RWPE2 (cell line): ENCODE data around the gene TRAT1.

Experiments used
- ATAC-seq: fragments of 200-7000 bp; cut with Tn5 transposase; 3 replicates; pipeline ENCODE4 v1.9.1; 2021; ENCODE audit warnings: low read depth
- DNase-seq: peaks from one replicate; pipeline ENCODE4 v3.0.0-alpha.2; 2020; ENCODE audit warnings: low spot score
- H3K27ac ChIP-seq: fragments of 450-650 bp; 2 replicates; pipeline ENCODE4 v1.5.1; 2017; ENCODE audit warnings: mild to moderate bottlenecking; ENCODE audit not compliant: poor library complexity, severe bottlenecking
- H3K27me3 ChIP-seq: fragments of 250-450 bp; sonication (Bioruptor Pico); 2 replicates; pipeline ENCODE4 v1.5.1; 2021; ENCODE audit warnings: mild to moderate bottlenecking, moderate library complexity; ENCODE audit not compliant: insufficient read depth, poor library complexity, severe bottlenecking
- H3K36me3 ChIP-seq: fragments of 250-450 bp; sonication (Bioruptor Pico); 2 replicates; pipeline ENCODE4 v1.5.1; 2020; ENCODE audit warnings: low read depth, mild to moderate bottlenecking, moderate library complexity
- H3K4me1 ChIP-seq: fragments of 250-450 bp; sonication (Bioruptor Pico); 2 replicates; pipeline ENCODE4 v1.5.1; 2021; ENCODE audit warnings: mild to moderate bottlenecking, moderate library complexity; ENCODE audit not compliant: insufficient read depth, poor library complexity, severe bottlenecking
- H3K4me3 ChIP-seq: fragments of 250-450 bp; sonication (Bioruptor Pico); 2 replicates; pipeline ENCODE4 v1.5.1; 2021; ENCODE audit warnings: mild to moderate bottlenecking, moderate library complexity; ENCODE audit not compliant: severe bottlenecking
- H3K9me3 ChIP-seq: fragments of 250-450 bp; sonication (Bioruptor Pico); 2 replicates; pipeline ENCODE4 v1.5.1; 2021; ENCODE audit warnings: mild to moderate bottlenecking, moderate library complexity; ENCODE audit not compliant: severe bottlenecking
- CTCF ChIP-seq: fragments of 450-650 bp; IDR thresholded peaks from one replicate; pipeline ENCODE4 v1.5.1; 2017; ENCODE audit warnings: mild to moderate bottlenecking, moderate library complexity; ENCODE audit not compliant: poor library complexity, severe bottlenecking

The TRAT1 gene

DNA sequence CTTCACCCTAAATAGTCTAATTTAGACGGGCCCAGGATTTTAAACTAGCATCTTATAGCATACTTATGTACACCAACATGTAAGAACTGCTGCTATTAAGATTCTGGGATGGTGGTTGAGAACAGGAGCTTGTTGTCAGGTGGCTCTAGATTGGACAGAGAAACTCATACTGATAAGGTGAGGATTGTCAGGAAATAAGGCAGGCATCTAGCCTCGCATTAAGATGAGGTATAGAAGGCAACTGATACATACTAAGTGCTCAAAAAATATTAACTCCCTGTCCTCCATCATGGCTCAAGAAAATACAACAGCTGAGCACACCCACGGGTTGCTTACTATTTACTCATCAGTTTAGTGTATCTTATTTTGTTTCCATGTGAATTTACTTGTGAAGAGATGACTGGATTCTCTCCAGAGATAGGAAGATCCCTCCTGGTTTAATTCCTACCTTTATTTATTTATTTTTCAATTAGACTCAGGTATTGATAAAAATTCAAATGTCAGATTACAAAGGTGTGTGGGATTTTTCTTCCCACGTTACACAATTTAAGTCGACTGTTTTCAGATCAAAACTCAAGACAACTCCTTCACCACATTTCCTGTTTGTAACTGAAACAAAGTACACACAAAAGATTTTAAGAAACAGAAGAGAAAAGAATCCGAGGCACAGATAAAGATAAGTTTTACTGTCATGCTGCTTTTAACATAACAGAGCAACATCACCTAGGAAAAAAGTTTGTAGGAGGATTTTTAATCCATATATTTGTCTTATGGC lies at the start of gene TRAT1:
TRAT1 (plus strand) TSS at position 664 of the 775 bp plus-strand sequence. CDS start 142 bp downstream, outside the sequence.
- Histone ChIP-seq H3K4me1 (no peaks in the 10 kb centered on the region), H3K36me3 (no peaks in the 10 kb centered on the region), H3K27me3 (no peaks in the 10 kb centered on the region), H3K9me3 (no peaks in the 10 kb centered on the region), H3K27ac (no peak within 1 kb of the TSS), H3K4me3 (no peak within 1 kb of the TSS)
- DNase-seq (no peak), ATAC-seq (no peak)
- TF ChIP-seq CTCF = no peak

GRCh38 chr3:108775649-108776048 lies 46.9 kb upstream of the TRAT1 start:
- DNase-seq (no peak), ATAC-seq (no peak)
- Histone ChIP-seq H3K27ac (no peak overlapping the region), H3K36me3 (no peaks in the 10 kb centered on the region), H3K27me3 (no peaks in the 10 kb centered on the region), H3K4me1 (no peaks in the 10 kb centered on the region), H3K4me3 (no peak overlapping the region), H3K9me3 (no peaks in the 10 kb centered on the region)
- no peak for TF ChIP-seq CTCF

DNA sequence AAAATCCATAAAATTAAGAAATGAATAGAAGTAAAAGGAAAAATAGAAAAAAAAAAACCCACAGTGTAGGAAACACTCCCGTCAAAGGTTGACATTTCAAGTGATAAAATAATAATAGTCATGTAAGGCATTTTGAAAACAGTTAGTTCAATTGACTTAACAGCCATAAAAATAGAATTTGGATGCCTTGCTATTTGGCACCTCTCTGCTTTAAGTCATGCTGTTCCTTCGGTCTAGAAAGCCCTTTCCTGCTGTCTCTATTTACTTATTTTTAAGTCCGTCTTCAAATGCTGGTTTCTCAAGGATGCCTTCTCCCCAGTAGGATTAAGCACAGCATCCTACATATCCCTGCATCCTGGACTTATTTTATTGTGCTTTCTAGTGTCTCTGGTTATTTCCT lies 43.1 kb upstream of the TRAT1 start:
- H3K9me3 ChIP-seq = no peaks in the 10 kb centered on the region
- TF ChIP-seq CTCF = no peak
- no peaks in the 10 kb centered on the region for H3K36me3 ChIP-seq
- H3K27ac ChIP-seq = no peak overlapping the region
- no peaks in the 10 kb centered on the region for H3K27me3 ChIP-seq
- no peak overlapping the region for H3K4me3 ChIP-seq
- ATAC-seq = no peak
- H3K4me1 ChIP-seq = no peaks in the 10 kb centered on the region
- DNase-seq = no peak

DNA sequence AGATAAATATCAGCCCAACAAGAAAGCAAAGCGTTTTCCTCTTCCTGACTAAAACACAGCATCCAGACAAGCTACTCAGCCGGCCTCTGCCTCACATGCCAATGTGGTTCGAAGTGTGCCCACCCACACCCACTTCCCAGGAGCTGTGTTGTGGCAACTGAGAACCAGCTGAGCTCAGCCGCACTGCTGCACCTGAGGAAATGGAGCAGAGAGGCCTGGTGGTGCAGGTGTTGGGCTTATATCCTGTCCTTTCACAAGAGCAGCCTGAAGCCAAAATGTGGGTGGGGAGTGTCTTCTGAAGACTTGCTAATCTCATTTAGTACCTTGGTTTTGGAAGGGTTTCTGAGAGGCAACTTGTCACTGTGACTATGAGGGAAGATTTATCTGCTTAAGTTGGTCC lies 42.4 kb upstream of the TRAT1 start:
- Histone ChIP-seq H3K27me3 (peaks cover under 1% of the 10 kb centered on the region), H3K9me3 (no peaks in the 10 kb centered on the region), H3K4me3 (no peak overlapping the region), H3K27ac (no peak overlapping the region), H3K36me3 (no peaks in the 10 kb centered on the region), H3K4me1 (no peaks in the 10 kb centered on the region)
- DNase-seq (no peak), ATAC-seq (no peak)
- no peak for TF ChIP-seq CTCF

- no peaks in the 10 kb centered on the region for H3K27me3 ChIP-seq
- no peak for ATAC-seq
- H3K36me3 ChIP-seq = no peaks in the 10 kb centered on the region
- no peak for TF ChIP-seq CTCF
- no peak overlapping the region for H3K27ac ChIP-seq
- H3K9me3 ChIP-seq = no peaks in the 10 kb centered on the region
- H3K4me3 ChIP-seq = no peak overlapping the region
- H3K4me1 ChIP-seq = no peaks in the 10 kb centered on the region
- DNase-seq = no peak
These were observed 31.1 kb upstream of the TRAT1 start for GRCh38 chr3:108791473-108791872.
